HCT116 (cell line): Measurements from ENCODE around the gene RMDN3. TPM values are rescaled to one million over a fixed set of nuclear protein-coding genes. Genes with fewer than 3 reads are reported as not detected.

ENCODE experiments used
- ATAC-seq: fragments of 200-7000 bp; cut with Tn5 transposase; 2 replicates; pipeline ENCODE4 v1.9.1; 2020; ENCODE audit warnings: mild to moderate bottlenecking, moderate library complexity
- BruUV-seq: library from RNA; stranded (reverse); fragments of 400-500 nt; replicated peaks from 2 replicates; lab custom pipeline; 2021; lab: Mats Ljungman, UMichigan
- CTCF ChIA-PET: fragments of 300-600 bp; sonication (Branson Sonifier 250); formaldehyde crosslinking; loops from one replicate; lab custom pipeline; 2021; ENCODE audit warnings: antibody characterized with exemption; lab: Charles Lee
- POLR2A ChIA-PET: fragments of 300-600, 350-600 bp; sonication (Branson Sonifier 250); formaldehyde crosslinking; loops from one replicate; lab custom pipeline; 2021; ENCODE audit warnings: antibody characterized with exemption; lab: Charles Lee
- RAD21 ChIA-PET, 2 experiments: fragments of 300-600 bp; sonication (Branson Sonifier 250); formaldehyde crosslinking; loops; one replicate each; lab custom pipeline; 2023; ENCODE audit warnings: low total read pairs in 2 of 2; ENCODE audit not compliant: uncharacterized antibody in 2 of 2, unreplicated experiment in 2 of 2, low non-redundant PET in 1 of 2; lab: Charles Lee
- DNase-seq: peaks from one replicate; pipeline ENCODE4 v3.0.0-alpha.2; 2010; ENCODE audit warnings: low read depth, low spot score
- H2AFZ ChIP-seq: fragments of 200-600 bp; shearing (Covaris generic), sonication (generic); 2 replicates; pipeline ENCODE4 v1.6.1; 2017; ENCODE audit warnings: low read depth, mixed run types, mixed read lengths, antibody characterized with exemption, low read length; ENCODE audit not compliant: poor library complexity, severe bottlenecking
- H3K27ac ChIP-seq: 2 replicates; pipeline ENCODE4 v1.5.1; 2012; ENCODE audit warnings: low read depth, low read length
- H3K27me3 ChIP-seq: fragments of 200-600 bp; sonication (generic); 2 replicates; pipeline ENCODE4 v1.6.1; 2016; ENCODE audit warnings: mixed run types, low read length, mixed read lengths; ENCODE audit not compliant: insufficient read depth
- H3K36me3 ChIP-seq, 2 experiments: fragments of 200-500 bp in 1 of 2; fragments of 200-600 bp in 1 of 2; sonication (Bioruptor generic) in 1 of 2; sonication (generic) in 1 of 2; 2 replicates each; pipeline versions ENCODE4 v1.5.1 to v1.6.1; 2014 to 2016; ENCODE audit warnings: low read length in 2 of 2, inconsistent platforms in 1 of 2, mixed read lengths in 1 of 2, mixed run types in 1 of 2; ENCODE audit not compliant: insufficient read depth in 2 of 2, control insufficient read depth in 1 of 2
- H3K4me1 ChIP-seq, 2 experiments: fragments of 200-600 bp in 1 of 2; sonication (generic) in 1 of 2; 2 replicates each; pipeline versions ENCODE4 v1.5.1 to v1.6.1; 2012 to 2017; ENCODE audit warnings: low read length in 2 of 2, inconsistent platforms in 1 of 2, mild to moderate bottlenecking in 1 of 2, mixed read lengths in 1 of 2, mixed run types in 1 of 2, moderate library complexity in 1 of 2; ENCODE audit not compliant: insufficient read depth in 2 of 2, control insufficient read depth in 1 of 2
- H3K4me2 ChIP-seq: fragments of 200-600 bp; sonication (generic); 2 replicates; pipeline ENCODE4 v1.6.1; 2017; ENCODE audit warnings: mixed run types, low read length, mixed read lengths
- H3K4me3 ChIP-seq, 2 experiments: fragments of 200-600 bp in 1 of 2; sonication (generic) in 1 of 2; replicated peaks in 1 of 2; 2 replicates each; pipeline ENCODE4 v1.5.1; 2011 to 2016; ENCODE audit warnings: low read length in 2 of 2, control low read depth in 1 of 2, low read depth in 1 of 2, mild to moderate bottlenecking in 1 of 2, mixed read lengths in 1 of 2, mixed run types in 1 of 2
- H3K79me2 ChIP-seq: fragments of 200-600 bp; sonication (generic); 2 replicates; pipeline ENCODE4 v1.6.1; 2017; ENCODE audit warnings: mild to moderate bottlenecking, mixed run types, low read length, moderate library complexity, mixed read lengths; ENCODE audit not compliant: insufficient read depth
- H3K9ac ChIP-seq: fragments of 200-600 bp; sonication (generic); 2 replicates; pipeline ENCODE4 v1.6.1; 2016; ENCODE audit warnings: low read length, mixed read lengths
- H3K9me2 ChIP-seq: fragments of 200-600 bp; sonication (generic), shearing (Covaris generic); 2 replicates; pipeline ENCODE4 v1.6.1; 2017; ENCODE audit warnings: mixed run types, mild to moderate bottlenecking, moderate library complexity; ENCODE audit not compliant: insufficient read depth
- H3K9me3 ChIP-seq, 2 experiments: fragments of 200-500 bp in 1 of 2; fragments of 200-600 bp in 1 of 2; sonication (Bioruptor generic) in 1 of 2; sonication (generic) in 1 of 2; 2 replicates each; pipeline ENCODE4 v1.6.1; 2014 to 2017; ENCODE audit warnings: low read length in 2 of 2, mixed read lengths in 2 of 2, inconsistent platforms in 1 of 2, low read depth in 1 of 2, mild to moderate bottlenecking in 1 of 2, mixed run types in 1 of 2, moderate library complexity in 1 of 2; ENCODE audit not compliant: control insufficient read depth in 1 of 2, insufficient read depth in 1 of 2
- H4K20me1 ChIP-seq: fragments of 200-600 bp; sonication (generic), shearing (Covaris generic); 2 replicates; pipeline ENCODE4 v1.6.1; 2017; ENCODE audit warnings: mixed run types, mild to moderate bottlenecking, moderate library complexity; ENCODE audit not compliant: insufficient read depth
- CBX3 ChIP-seq: IDR thresholded peaks from 2 replicates; pipeline ENCODE4 v1.6.1; 2012; ENCODE audit warnings: low read depth
- CTCF ChIP-seq, 3 experiments: fragments of 200-600 bp in 1 of 3; sonication (generic) in 1 of 3; IDR thresholded peaks in 2 of 3; conservative IDR thresholded peaks in 1 of 3; 2 replicates each; pipeline ENCODE4 v1.5.1; 2012 to 2017; ENCODE audit warnings: low read depth in 2 of 3, low read length in 2 of 3, antibody characterized with exemption in 1 of 3, borderline replicate concordance in 1 of 3, control low read depth in 1 of 3, mild to moderate bottlenecking in 1 of 3, mixed read lengths in 1 of 3, mixed run types in 1 of 3, moderate library complexity in 1 of 3; ENCODE audit not compliant: insufficient read depth in 1 of 3
- EGR1 ChIP-seq: IDR thresholded peaks from 2 replicates; pipeline ENCODE4 v1.6.1; 2012; ENCODE audit warnings: low read depth
- EZH2 ChIP-seq: fragments of 200-600 bp; sonication (generic); IDR thresholded peaks from 2 replicates; pipeline ENCODE4 v1.6.1; 2017; ENCODE audit warnings: antibody characterized with exemption, mixed run types
- JUND ChIP-seq: IDR thresholded peaks from 2 replicates; pipeline ENCODE4 v1.6.1; 2012
- RAD21 ChIP-seq: IDR thresholded peaks from 2 replicates; pipeline ENCODE4 v1.6.1; 2012; ENCODE audit warnings: low read depth, mild to moderate bottlenecking
- SP1 ChIP-seq: IDR thresholded peaks from 2 replicates; pipeline ENCODE4 v1.6.1; 2012; ENCODE audit warnings: low read depth
- SRF ChIP-seq: IDR thresholded peaks from 2 replicates; pipeline ENCODE4 v1.6.1; 2012; ENCODE audit warnings: low read depth
- YY1 ChIP-seq: IDR thresholded peaks from 2 replicates; pipeline ENCODE4 v1.6.1; 2011; ENCODE audit warnings: low read length, low read depth, moderate library complexity, mild to moderate bottlenecking; ENCODE audit not compliant: insufficient replicate concordance; ENCODE audit errors: extremely low read depth
- ZBTB33 ChIP-seq: IDR thresholded peaks from 2 replicates; pipeline ENCODE4 v1.6.1; 2011; ENCODE audit warnings: mild to moderate bottlenecking, low read length, moderate library complexity; ENCODE audit not compliant: insufficient replicate concordance; ENCODE audit errors: extremely low read depth
- ZFX ChIP-seq: fragments of 450-650 bp; IDR thresholded peaks from 2 replicates; pipeline ENCODE4 v1.6.1; 2017
- ZNF274 ChIP-seq: fragments of 200-500 bp; sonication (Bioruptor generic); IDR thresholded peaks from 2 replicates; pipeline ENCODE4 v1.6.1; 2014; ENCODE audit warnings: mild to moderate bottlenecking, low read depth, low read length, inconsistent platforms
- intact Hi-C: fragments of 100-400 bp; cut with micrococcal nuclease; formaldehyde crosslinking; loops from 2 replicates; pipeline ENCODE4 v1.10.0; 2022
- total RNA-seq: library from RNA; stranded (reverse); gene quantifications from one replicate; pipeline ENCODE4 v1.2.1, GENCODE V29; 2021; ENCODE audit not compliant: unreplicated experiment
- TF ChIP-seq, protein P1 (sequence below): IDR thresholded peaks from 2 replicates; pipeline ENCODE4 v1.6.1; 2012; ENCODE audit warnings: low read depth

RMDN3 gene
- total RNA-seq, 1 experiment from 2014 or later: 21.5 TPM

DNA sequence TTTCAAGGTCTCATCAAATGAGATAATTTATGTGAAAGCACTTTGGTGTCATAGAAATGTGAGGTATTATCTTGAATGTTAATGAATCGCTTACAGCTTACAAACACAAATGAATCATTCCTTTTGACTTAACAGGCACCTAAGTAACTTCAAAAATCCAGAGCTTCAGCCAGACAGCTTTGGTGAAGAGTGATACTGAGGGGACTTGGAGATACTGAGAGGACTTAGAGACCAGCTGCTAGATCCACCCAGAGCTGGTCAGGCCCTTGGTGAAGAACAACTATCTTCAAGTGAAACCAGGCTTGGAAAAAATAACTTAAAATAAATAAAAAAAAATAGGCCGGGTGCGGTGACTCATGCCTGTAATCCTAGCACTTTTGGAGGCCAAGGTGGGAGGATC is 35.7 kb upstream of the RMDN3 start:
- POLR2A ChIA-PET: no interaction called here
- H2AFZ ChIP-seq: no peak overlapping the region
- no peaks in the 10 kb centered on the region for H3K9me3 ChIP-seq
- ATAC-seq: no peak
- BruUV-seq: no TSS peak
- H3K27ac ChIP-seq: peak overlapping the region; percentile 55; the same call in 1 of the 2 replicates
- peaks cover 92 to 98% of the 10 kb centered on the region in 2 experiments for H3K4me1 ChIP-seq
- no peaks in the 10 kb centered on the region for H3K27me3 ChIP-seq
- H4K20me1 ChIP-seq: peaks cover 12% of the 10 kb centered on the region; the same call in 1 of the 2 replicates
- H3K9ac ChIP-seq: peak overlapping the region; percentile 30
- intact Hi-C loops: no loop called here
- DNase-seq: no peak
- peaks cover 45% of the 10 kb centered on the region for H3K79me2 ChIP-seq
- no peaks in the 10 kb centered on the region for H3K36me3 ChIP-seq
- no peaks in the 10 kb centered on the region for H3K9me2 ChIP-seq
- H3K4me2 ChIP-seq: peak overlapping the region; percentile 66
- RAD21 ChIA-PET: no interaction called here
- TF ChIP-seq, protein P1, sequence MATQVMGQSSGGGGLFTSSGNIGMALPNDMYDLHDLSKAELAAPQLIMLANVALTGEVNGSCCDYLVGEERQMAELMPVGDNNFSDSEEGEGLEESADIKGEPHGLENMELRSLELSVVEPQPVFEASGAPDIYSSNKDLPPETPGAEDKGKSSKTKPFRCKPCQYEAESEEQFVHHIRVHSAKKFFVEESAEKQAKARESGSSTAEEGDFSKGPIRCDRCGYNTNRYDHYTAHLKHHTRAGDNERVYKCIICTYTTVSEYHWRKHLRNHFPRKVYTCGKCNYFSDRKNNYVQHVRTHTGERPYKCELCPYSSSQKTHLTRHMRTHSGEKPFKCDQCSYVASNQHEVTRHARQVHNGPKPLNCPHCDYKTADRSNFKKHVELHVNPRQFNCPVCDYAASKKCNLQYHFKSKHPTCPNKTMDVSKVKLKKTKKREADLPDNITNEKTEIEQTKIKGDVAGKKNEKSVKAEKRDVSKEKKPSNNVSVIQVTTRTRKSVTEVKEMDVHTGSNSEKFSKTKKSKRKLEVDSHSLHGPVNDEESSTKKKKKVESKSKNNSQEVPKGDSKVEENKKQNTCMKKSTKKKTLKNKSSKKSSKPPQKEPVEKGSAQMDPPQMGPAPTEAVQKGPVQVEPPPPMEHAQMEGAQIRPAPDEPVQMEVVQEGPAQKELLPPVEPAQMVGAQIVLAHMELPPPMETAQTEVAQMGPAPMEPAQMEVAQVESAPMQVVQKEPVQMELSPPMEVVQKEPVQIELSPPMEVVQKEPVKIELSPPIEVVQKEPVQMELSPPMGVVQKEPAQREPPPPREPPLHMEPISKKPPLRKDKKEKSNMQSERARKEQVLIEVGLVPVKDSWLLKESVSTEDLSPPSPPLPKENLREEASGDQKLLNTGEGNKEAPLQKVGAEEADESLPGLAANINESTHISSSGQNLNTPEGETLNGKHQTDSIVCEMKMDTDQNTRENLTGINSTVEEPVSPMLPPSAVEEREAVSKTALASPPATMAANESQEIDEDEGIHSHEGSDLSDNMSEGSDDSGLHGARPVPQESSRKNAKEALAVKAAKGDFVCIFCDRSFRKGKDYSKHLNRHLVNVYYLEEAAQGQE: no peak
- H3K4me3 ChIP-seq: no peak overlapping the region
- CTCF ChIA-PET: interaction anchor here (1.3 kb wide), 1 partner anchor 103 kb away, joined by 3 read pairs; no protein-coding TSS in a partner anchor

GRCh38 chr15:40789999-40790398 is 34.9 kb upstream of the RMDN3 start:
- H3K9ac ChIP-seq: no peak overlapping the region
- DNase-seq (no peak), ATAC-seq (no peak)
- ChIA-PET RAD21 (no interaction called here), POLR2A (interaction anchor here (0.7 kb wide), 1 partner anchor 31 kb away, joined by 13 read pairs; no protein-coding TSS in a partner anchor), CTCF (interaction anchor here (1.3 kb wide), 1 partner anchor 104 kb away, joined by 3 read pairs; no protein-coding TSS in a partner anchor)
- no peak overlapping the region for H3K4me3 ChIP-seq
- intact Hi-C loops: loop anchor here (10.0 kb wide), 1 partner anchor 195 kb away; the partner anchor contains the start of gene KNL1
- peaks cover 12% of the 10 kb centered on the region; the same call in 1 of the 2 replicates for H4K20me1 ChIP-seq
- H3K27ac ChIP-seq: no peak overlapping the region
- H3K27me3 ChIP-seq: no peaks in the 10 kb centered on the region
- no peaks in the 10 kb centered on the region for H3K9me3 ChIP-seq
- peak overlapping the region; percentile 31; the same call in 1 of the 2 replicates for H3K4me2 ChIP-seq
- H3K9me2 ChIP-seq: no peaks in the 10 kb centered on the region
- no TSS peak for BruUV-seq
- H3K79me2 ChIP-seq: peaks cover 44% of the 10 kb centered on the region
- peaks cover 93 to 98% of the 10 kb centered on the region in 2 experiments for H3K4me1 ChIP-seq
- H3K36me3 ChIP-seq: no peaks in the 10 kb centered on the region
- no peak overlapping the region for H2AFZ ChIP-seq
- TF ChIP-seq CBX3: no peak
- TF ChIP-seq ZBTB33: no peak
- no peak for TF ChIP-seq EZH2
- no peak for TF ChIP-seq EGR1
- no peak for TF ChIP-seq SP1
- no peak for TF ChIP-seq ZFX
- TF ChIP-seq ZNF274: no peak
- no peak for TF ChIP-seq RAD21
- TF ChIP-seq YY1: no peak
- TF ChIP-seq CTCF (IDR thresholded peaks at IDR 0.05 in 2 of 3, conservative IDR thresholded peaks at IDR 0.05 in 1 of 3; ENCODE audit: borderline replicate concordance in 1 of 3, insufficient read depth in 1 of 3, low read depth in 2 of 3, low read length in 2 of 3): no peak
- TF ChIP-seq JUND: no peak
- TF ChIP-seq SRF: no peak
